NCI-H2227 (cell line): ENCODE measurements around the gene PRAMEF13.
"Not testable (repeated sequence)": the region's sequence is repeated elsewhere in the genome, so short reads cannot be mapped to it uniquely, and the experiment has no call there.

Source experiments
- DNase-seq: peaks from one replicate; lab custom pipeline; 2025; ENCODE audit not compliant: unreplicated experiment; lab: John Stamatoyannopoulos, UW

PRAMEF13 gene

GRCh38 chr1:13208712-13209111 lies 7.5 kb upstream of the PRAMEF13 start:
- not testable (repeated sequence) for DNase-seq

DNA sequence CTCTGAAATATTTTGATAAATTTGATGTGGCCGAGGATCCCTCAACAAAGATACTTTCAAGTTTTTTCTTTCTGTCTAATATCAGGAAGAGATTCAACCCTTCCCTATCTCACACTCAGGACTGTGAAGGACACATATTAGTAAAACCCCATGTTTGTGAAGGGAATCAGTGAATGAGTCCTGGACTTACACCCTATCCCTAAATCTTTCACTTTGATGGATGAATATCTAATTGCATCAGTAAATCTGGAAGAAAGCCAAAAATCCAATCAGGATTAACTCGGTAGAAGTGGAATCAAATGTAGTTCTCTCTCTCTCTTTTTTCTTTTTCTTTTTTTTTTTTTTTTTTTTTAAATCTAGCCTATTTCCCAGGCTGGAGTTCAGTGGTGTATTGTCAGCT lies 29.7 kb downstream of the PRAMEF13 start, which contains the start of gene PRAMEF9:
Gene PRAMEF9, plus strand, starts transcription at position 301 of the 400 bp plus-strand sequence. CDS start 3,433 bp downstream, outside the sequence.
- DNase-seq = not testable (repeated sequence)

GRCh38 chr1:13165531-13165930 lies 35.7 kb downstream of the PRAMEF13 start, which contains the start of gene HNRNPCL4:
TSS of gene HNRNPCL4 (minus strand) at chr1:13165631. CDS start at chr1:13165467, 164 bp downstream.
- DNase-seq = not testable (repeated sequence)

GRCh38 chr1:13155909-13156308 lies 45.3 kb downstream of the PRAMEF13 start, which contains the start of gene PRAMEF26:
TSS of gene PRAMEF26 (minus strand) at chr1:13156009. CDS start at chr1:13153095, 2,914 bp downstream.
- DNase-seq = not testable (repeated sequence)
